ENCODE data around the gene PDGFD. TPM values are rescaled to one million over a fixed set of nuclear protein-coding genes. Genes with fewer than 3 reads are reported as not detected.

PDGFD gene
- total RNA-seq, 1 experiment from 2014 or later, result 2.6 TPM

DNA sequence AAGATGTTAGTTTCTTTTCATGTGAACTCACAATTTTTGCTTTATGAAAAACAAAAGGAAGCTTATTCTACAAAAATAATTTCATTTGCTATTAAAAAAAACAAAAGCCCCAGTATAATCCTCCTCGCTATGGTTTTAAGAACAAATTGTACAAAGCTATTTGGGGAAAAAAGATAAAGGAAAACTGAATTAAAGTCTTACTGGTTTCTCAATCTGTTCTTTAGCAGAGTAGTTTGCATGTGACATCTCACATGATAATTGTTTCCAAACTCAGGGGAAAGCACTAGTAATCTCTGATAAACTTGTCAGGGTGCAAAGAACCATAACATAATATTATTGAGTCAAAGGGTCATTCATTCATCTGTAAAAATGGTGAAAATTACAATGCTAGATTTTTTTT is 130.4 kb downstream of the PDGFD start (continued):
- TF ChIP-seq, protein P1, sequence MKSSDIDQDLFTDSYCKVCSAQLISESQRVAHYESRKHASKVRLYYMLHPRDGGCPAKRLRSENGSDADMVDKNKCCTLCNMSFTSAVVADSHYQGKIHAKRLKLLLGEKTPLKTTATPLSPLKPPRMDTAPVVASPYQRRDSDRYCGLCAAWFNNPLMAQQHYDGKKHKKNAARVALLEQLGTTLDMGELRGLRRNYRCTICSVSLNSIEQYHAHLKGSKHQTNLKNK (CRISPR knock-in tag; IDR thresholded peaks at IDR 0.05), result no peak
- TF ChIP-seq, protein P2, sequence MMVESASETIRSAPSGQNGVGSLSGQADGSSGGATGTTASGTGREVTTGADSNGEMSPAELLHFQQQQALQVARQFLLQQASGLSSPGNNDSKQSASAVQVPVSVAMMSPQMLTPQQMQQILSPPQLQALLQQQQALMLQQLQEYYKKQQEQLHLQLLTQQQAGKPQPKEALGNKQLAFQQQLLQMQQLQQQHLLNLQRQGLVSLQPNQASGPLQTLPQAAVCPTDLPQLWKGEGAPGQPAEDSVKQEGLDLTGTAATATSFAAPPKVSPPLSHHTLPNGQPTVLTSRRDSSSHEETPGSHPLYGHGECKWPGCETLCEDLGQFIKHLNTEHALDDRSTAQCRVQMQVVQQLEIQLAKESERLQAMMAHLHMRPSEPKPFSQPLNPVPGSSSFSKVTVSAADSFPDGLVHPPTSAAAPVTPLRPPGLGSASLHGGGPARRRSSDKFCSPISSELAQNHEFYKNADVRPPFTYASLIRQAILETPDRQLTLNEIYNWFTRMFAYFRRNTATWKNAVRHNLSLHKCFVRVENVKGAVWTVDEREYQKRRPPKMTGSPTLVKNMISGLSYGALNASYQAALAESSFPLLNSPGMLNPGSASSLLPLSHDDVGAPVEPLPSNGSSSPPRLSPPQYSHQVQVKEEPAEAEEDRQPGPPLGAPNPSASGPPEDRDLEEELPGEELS (CRISPR knock-in tag; IDR thresholded peaks at IDR 0.05), result no peak
- TF ChIP-seq SMAD4 (CRISPR knock-in tag; IDR thresholded peaks at IDR 0.05) (no peak), ZNF138 (CRISPR knock-in tag; conservative IDR thresholded peaks at IDR 0.05) (no peak)

DNA sequence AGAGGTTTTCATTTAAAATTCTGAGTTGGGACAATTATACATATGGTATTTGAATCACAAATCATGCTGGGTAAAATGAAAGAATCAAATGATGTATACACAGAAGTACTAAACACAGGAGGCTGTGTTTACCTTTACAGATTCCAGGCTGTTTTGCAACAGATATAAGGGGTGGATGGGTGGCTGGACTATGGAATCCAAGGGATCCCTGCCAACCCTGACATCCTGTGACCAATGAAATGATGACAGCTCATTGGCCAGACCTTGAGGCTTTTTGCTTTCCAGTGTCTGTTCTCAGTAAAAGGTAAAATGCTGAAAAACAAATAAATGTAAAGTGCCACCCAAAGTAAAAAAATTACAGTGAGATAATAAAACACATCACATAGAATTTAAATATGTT is 130.8 kb downstream of the PDGFD start:
- Mint-ChIP-seq H3K27me3 (ENCODE audit: low read depth) (no peaks in the 10 kb centered on the region; the same call in 1 of the 2 replicates), H3K36me3 (no peaks in the 10 kb centered on the region), H3K27ac (no peak overlapping the region), H3K4me3 (no peak overlapping the region), H3K9me3 (peaks cover 14% of the 10 kb centered on the region), H3K4me1 (no peaks in the 10 kb centered on the region)
- ChIA-PET CTCF (no interaction called here), POLR2A (no interaction called here)
- DNase-seq (ENCODE audit: low spot score) (no peak), ATAC-seq (no peak)
- TF ChIP-seq, protein P3, sequence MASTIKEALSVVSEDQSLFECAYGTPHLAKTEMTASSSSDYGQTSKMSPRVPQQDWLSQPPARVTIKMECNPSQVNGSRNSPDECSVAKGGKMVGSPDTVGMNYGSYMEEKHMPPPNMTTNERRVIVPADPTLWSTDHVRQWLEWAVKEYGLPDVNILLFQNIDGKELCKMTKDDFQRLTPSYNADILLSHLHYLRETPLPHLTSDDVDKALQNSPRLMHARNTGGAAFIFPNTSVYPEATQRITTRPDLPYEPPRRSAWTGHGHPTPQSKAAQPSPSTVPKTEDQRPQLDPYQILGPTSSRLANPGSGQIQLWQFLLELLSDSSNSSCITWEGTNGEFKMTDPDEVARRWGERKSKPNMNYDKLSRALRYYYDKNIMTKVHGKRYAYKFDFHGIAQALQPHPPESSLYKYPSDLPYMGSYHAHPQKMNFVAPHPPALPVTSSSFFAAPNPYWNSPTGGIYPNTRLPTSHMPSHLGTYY (CRISPR knock-in tag; IDR thresholded peaks at IDR 0.05), result no peak
- TF ChIP-seq CBFB (CRISPR knock-in tag; IDR thresholded peaks at IDR 0.05; ENCODE audit: low read depth) (no peak), ETV6 (CRISPR knock-in tag; IDR thresholded peaks at IDR 0.05) (no peak), ZNF671 (CRISPR knock-in tag; IDR thresholded peaks at IDR 0.05) (no peak), IRF2 (CRISPR knock-in tag; IDR thresholded peaks at IDR 0.05; ENCODE audit: borderline replicate concordance, low read depth) (no peak), MXD4 (CRISPR knock-in tag; IDR thresholded peaks at IDR 0.05; ENCODE audit: borderline replicate concordance) (no peak)
- TF ChIP-seq, protein P4, sequence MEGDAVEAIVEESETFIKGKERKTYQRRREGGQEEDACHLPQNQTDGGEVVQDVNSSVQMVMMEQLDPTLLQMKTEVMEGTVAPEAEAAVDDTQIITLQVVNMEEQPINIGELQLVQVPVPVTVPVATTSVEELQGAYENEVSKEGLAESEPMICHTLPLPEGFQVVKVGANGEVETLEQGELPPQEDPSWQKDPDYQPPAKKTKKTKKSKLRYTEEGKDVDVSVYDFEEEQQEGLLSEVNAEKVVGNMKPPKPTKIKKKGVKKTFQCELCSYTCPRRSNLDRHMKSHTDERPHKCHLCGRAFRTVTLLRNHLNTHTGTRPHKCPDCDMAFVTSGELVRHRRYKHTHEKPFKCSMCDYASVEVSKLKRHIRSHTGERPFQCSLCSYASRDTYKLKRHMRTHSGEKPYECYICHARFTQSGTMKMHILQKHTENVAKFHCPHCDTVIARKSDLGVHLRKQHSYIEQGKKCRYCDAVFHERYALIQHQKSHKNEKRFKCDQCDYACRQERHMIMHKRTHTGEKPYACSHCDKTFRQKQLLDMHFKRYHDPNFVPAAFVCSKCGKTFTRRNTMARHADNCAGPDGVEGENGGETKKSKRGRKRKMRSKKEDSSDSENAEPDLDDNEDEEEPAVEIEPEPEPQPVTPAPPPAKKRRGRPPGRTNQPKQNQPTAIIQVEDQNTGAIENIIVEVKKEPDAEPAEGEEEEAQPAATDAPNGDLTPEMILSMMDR (IDR thresholded peaks at IDR 0.05), result no peak
- TF ChIP-seq, protein P1 (CRISPR knock-in tag; IDR thresholded peaks at IDR 0.05), result no peak
- TF ChIP-seq, protein P5, sequence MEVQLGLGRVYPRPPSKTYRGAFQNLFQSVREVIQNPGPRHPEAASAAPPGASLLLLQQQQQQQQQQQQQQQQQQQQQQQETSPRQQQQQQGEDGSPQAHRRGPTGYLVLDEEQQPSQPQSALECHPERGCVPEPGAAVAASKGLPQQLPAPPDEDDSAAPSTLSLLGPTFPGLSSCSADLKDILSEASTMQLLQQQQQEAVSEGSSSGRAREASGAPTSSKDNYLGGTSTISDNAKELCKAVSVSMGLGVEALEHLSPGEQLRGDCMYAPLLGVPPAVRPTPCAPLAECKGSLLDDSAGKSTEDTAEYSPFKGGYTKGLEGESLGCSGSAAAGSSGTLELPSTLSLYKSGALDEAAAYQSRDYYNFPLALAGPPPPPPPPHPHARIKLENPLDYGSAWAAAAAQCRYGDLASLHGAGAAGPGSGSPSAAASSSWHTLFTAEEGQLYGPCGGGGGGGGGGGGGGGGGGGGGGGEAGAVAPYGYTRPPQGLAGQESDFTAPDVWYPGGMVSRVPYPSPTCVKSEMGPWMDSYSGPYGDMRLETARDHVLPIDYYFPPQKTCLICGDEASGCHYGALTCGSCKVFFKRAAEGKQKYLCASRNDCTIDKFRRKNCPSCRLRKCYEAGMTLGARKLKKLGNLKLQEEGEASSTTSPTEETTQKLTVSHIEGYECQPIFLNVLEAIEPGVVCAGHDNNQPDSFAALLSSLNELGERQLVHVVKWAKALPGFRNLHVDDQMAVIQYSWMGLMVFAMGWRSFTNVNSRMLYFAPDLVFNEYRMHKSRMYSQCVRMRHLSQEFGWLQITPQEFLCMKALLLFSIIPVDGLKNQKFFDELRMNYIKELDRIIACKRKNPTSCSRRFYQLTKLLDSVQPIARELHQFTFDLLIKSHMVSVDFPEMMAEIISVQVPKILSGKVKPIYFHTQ (CRISPR knock-in tag; IDR thresholded peaks at IDR 0.05), result no peak

DNA sequence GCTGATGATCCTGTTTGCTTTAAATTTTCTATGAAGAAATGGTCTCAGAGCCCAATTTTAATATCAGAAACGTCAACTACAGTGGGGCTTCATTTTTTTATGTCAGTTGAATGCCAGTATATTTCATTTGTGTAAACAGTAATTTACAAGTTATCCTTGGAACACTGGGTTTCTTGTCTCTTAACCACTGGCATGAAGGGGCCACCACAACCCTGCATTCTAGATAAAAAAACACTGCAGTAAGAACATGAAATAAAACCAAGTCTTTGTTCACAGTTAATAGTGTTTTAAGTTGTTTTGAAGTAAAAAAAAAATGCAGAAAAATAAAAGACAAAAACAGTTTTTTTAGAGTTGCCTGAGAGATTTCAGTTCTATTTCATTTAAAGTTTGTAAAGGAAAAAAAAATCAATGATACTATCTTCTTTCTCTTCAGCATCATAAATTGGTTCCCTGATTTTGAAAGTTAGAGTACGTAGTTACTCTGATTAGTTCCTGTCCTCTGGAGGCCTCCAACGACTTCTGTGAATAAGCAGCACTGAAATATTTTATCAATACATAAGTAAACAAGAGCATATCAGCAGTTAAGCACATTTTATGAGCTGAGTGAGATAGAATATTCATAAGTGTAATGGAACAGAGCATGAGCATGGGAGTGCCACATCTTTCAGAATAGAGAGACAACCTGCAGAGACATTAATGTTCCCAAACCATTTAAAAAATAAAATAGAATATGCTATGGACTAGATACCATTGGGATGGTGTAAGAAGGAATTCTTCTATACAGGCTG is 135.3 kb downstream of the PDGFD start:
- no peaks in the 10 kb centered on the region for H3K4me1 Mint-ChIP-seq
- H3K4me3 Mint-ChIP-seq, result no peak overlapping the region
- H3K36me3 Mint-ChIP-seq, result no peaks in the 10 kb centered on the region
- H3K9me3 Mint-ChIP-seq, result peaks cover 14% of the 10 kb centered on the region
- ATAC-seq (no peak), DNase-seq (ENCODE audit: low spot score) (no peak)
- ChIA-PET CTCF (no interaction called here), POLR2A (no interaction called here)
- no peak overlapping the region for H3K27ac Mint-ChIP-seq
- TF ChIP-seq FOXP1 (CRISPR knock-in tag; IDR thresholded peaks at IDR 0.05; ENCODE audit: borderline replicate concordance) (no peak), ZNF219 (CRISPR knock-in tag; IDR thresholded peaks at IDR 0.05; ENCODE audit: borderline replicate concordance) (no peak)
- TF ChIP-seq, protein P6, sequence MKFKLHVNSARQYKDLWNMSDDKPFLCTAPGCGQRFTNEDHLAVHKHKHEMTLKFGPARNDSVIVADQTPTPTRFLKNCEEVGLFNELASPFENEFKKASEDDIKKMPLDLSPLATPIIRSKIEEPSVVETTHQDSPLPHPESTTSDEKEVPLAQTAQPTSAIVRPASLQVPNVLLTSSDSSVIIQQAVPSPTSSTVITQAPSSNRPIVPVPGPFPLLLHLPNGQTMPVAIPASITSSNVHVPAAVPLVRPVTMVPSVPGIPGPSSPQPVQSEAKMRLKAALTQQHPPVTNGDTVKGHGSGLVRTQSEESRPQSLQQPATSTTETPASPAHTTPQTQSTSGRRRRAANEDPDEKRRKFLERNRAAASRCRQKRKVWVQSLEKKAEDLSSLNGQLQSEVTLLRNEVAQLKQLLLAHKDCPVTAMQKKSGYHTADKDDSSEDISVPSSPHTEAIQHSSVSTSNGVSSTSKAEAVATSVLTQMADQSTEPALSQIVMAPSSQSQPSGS (CRISPR knock-in tag; IDR thresholded peaks at IDR 0.05; ENCODE audit: borderline replicate concordance, low read depth), result no peak
- TF ChIP-seq, protein P7, sequence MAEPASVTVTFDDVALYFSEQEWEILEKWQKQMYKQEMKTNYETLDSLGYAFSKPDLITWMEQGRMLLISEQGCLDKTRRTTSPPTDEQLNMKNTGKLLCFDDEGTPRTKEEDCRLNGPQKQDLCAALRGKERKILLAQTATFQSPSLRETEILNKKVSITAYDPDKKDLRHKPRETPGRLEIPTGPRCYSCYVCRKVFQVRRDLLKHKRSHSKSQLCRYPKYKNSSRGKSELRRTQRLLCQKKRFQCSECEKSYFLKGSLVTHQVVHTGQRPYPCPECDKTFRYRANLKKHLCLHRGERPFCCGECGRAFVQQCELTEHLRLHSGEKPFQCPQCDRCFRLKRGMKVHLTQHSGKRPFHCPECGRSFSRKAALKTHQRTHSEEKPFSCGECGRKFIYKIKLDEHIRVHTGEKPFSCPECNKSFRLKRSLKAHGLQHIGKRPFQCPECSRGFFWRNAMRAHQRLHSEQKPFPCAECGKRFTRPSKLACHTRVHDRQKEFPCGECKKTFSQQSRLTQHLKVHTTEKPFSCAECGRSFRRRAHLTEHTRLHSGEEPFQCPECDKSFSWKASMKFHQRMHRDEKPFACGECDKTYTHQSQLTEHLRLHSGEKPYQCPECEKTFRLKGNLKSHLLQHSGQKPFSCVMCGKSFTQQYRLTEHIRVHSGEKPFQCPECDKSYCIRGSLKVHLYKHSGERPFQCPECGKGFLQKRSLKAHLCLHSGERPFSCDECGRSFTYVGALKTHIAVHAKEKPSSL (CRISPR knock-in tag; conservative IDR thresholded peaks at IDR 0.05), result no peak
- H3K27me3 Mint-ChIP-seq (ENCODE audit: low read depth), result no peaks in the 10 kb centered on the region; the same call in 1 of the 2 replicates

Measured in WTC11 (cell line).